Hindlimb muscle (tissue), 1 donor: ENCODE measurements around the gene LRP6. TPM values are rescaled to one million over a fixed set of nuclear protein-coding genes. Genes with fewer than 3 reads are reported as not detected.

ENCODE experiments used
- DNase-seq: peaks from one replicate; pipeline ENCODE4 v3.0.0-alpha.2; 2013
- polyA plus RNA-seq: library from polyadenylated mRNA; unstranded; fragments of 120-200 nt; gene quantifications from one replicate; pipeline ENCODE4 v1.2.1, GENCODE V29; 2013; ENCODE audit not compliant: insufficient read length

Gene LRP6
- polyA plus RNA-seq, 1 donor, result 34.3 TPM

GRCh38 chr12:12069821-12070548 lies 196.9 kb downstream of the LRP6 start:
- no peak for DNase-seq

- no peak for DNase-seq
These were observed 198.1 kb downstream of the LRP6 start for GRCh38 chr12:12068751-12069150.

Other genes starting within 250 kb of the LRP6 start
- gene BCL2L14, start 196.1 kb downstream of the LRP6 start, polyA plus RNA-seq, result 0.26 TPM
- gene MANSC1, start 83.2 kb upstream of the LRP6 start, polyA plus RNA-seq, result 10.3 TPM
- 8.4 TPM for gene BORCS5, start 90.0 kb upstream of the LRP6 start, polyA plus RNA-seq